Stimulated activated CD8-positive, alpha-beta memory T cell treated with anti-CD3 and anti-CD28 coated beads, Interleukin-2, amount 100 ng/mL, for 48 hours (primary cell): ENCODE measurements around the gene ATP1A3.

Source experiments
- DNase-seq, 2 donors: peaks; one replicate each; pipeline ENCODE4 v3.0.0-alpha.2; 2020; ENCODE audit warnings: low read depth in 2 of 2

The ATP1A3 gene

GRCh38 chr19:41987141-41987860 is 6.7 kb downstream of the ATP1A3 start:
- DNase-seq, result no peak

DNA sequence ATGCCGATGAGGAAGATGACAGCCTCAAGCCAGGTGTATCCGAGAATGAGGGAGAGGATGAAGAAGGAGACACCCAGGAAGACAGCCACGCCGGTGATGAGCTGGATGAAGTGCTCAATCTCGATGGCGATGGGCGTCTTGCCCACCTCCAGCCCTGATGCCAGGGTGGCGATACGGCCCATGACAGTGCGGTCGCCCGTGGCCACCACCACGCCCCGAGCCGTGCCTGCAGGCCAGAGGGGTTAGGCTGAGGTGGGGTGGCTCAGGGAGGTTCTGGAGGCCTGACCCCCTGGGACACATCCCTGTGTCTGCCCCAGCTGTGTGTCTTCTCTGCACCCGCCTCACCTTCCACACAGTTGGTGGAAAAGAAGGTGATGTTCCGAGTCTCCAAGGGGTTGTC is 9.1 kb downstream of the ATP1A3 start:
- no peak for DNase-seq

- DNase-seq, result no peak
Measured at GRCh38 chr19:41981724-41982123, 12.3 kb downstream of the ATP1A3 start.

DNA sequence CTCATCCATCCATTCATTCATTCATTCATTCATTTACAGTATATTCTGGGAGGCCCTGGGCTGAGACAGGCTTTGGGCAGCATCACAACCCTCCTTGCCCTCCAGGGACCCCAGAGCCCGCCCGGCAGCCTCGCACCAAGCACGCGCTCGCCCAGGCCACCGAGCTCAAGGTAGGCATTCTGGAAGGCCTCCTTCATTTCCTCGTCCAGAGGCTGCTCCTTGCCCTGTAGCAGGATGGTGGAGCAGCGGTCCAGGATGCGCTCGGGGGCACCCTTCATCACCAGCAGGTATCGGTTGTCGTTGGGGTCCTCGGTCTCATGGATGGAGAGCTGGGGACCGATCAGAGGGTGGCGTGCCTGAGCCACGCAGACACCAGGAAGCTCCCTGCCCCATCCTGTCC is 15.6 kb downstream of the ATP1A3 start:
- DNase-seq, result no peak

GRCh38 chr19:41977916-41978315 is 16.1 kb downstream of the ATP1A3 start:
- DNase-seq, result no peak

DNA sequence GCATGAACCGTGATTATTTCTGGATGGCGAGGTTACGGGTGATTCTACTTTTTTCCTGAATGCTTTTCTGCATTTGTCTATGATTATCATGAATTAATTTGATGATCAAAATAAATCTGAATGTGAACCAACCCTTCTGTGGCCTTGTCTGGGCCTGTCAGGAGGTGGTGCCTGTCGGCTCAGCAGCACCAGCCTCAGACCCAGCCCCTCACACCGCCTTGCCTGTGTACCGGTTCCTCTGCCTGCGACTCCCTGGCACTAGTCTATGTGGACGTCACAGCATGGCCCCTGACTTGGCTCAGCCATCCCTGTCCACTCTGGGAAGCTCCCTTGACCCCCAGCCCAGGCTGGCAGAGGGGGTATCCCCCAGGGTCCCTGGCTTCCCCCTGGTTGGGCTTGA is 19.4 kb downstream of the ATP1A3 start:
- no peak for DNase-seq

GRCh38 chr19:41971363-41971762 is 22.7 kb downstream of the ATP1A3 start:
- no peak for DNase-seq

GRCh38 chr19:41969772-41970458 is 24.1 kb downstream of the ATP1A3 start:
- no peak for DNase-seq

GRCh38 chr19:41968751-41969595 is 25.1 kb downstream of the ATP1A3 start:
- no peak for DNase-seq

GRCh38 chr19:41967054-41967783 is 26.8 kb downstream of the ATP1A3 start:
- DNase-seq, result no peak

DNA sequence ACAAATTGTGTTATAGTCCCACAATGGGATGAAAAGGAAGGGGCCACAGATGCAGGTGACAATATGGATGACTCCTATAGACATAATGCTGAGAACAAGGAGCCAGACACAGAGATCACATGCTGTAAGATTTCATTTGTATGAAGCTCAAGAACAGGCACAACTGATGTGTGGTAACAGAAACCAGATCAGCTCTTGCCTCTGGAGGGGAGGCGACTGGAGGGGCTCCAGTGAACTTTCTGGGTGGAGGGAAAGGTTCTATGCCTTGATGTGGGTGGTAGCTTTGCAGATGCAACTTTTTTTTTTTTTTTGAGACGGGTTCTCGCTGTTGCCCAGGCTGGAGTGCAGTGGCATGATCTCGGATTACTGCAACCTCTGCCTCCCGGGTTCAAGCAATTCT is 28.9 kb downstream of the ATP1A3 start:
- DNase-seq, result no peak

GRCh38 chr19:41960973-41961372 is 33.1 kb downstream of the ATP1A3 start:
- DNase-seq, result no peak

DNA sequence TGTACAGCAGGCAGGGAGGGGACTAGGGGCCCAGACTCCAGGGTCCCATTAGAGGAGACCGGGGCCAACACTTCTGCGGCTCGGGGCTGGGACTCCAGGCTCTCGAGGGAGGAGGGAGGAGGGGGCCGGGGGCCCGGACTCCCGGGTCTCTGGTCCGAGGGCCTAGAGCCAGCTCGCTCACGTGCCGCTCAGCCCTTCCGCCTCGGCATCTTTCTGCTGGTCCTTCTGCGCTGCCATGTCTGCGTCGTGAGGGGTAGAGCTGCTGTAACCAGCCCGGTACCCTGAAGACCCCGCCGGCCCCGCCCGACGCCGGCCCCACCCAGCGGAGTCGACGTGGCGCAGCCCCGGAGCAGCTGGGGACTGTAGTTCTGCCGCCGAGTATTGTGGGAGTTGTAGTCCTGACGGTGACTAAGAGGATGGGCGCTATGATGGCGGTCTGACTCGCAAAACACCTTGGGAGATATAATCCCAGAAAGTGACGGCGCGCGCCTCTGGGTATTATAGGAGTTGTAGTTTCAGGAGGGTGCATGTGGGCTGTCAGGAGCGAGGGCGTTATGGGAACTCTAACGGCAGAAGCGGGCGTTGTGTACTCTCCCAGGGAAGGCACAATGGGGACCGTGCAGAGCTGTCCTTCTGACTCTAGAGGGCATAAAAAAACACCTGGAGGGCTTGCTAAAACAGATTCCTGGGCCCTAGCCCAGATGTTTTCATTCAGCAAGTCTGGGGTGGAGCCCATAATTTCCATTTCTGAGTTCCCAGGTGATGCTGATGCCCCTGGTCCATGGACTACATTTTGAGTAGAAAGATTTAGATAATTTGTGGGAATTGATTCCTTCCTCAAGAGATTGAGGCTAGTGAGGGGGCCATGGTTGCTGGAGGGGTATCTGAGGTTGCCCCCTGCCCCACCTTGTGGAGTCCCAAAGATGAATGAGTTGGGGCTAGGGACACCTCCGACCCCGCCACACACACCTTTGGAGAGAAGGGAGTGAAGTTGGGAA is 34.7 kb downstream of the ATP1A3 start, which contains the start of gene RABAC1:
RABAC1 (minus strand) TSS at position 266 of the 998 bp plus-strand sequence; CDS start at position 237, 29 bp downstream.
- peak; percentile 73 to 84 for DNase-seq

DNA sequence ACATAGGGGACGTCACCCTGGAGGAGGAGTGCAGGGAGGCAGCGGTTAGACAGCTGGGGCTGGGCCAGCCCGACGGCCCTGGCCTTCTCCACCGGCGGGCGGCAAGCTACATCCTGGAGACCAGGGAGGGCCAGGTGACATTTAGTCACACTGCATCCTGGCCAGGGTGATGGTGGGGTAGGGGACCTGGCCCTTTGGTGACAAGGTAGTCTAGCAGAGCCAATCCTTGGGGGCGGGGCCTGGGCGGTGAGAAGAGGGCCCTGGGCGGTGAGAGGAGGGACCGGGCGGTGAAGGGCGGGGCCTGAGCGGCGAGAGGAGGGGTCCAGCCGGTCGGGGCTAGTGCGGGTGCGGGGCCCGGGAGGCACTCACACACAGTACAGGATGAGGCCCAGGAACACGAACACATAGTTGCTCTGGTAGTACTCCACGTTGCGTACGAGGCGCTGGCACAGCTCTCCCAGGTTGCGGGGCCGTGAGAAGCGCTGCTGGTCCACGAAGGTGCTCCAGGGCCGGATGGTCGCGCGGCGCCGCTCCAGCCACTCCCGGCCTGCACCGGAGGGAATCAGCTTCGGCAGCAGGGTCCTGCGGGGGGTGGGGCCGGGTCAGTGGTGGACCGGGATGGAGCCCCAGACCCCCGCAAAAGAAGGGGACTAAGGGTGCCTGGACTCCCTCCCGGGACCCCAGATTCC is 35.5 kb downstream of the ATP1A3 start:
- peak; percentile 72 to 84 for DNase-seq

GRCh38 chr19:41957838-41958366 is 36.1 kb downstream of the ATP1A3 start:
- no peak for DNase-seq

GRCh38 chr19:41957161-41957837 is 36.7 kb downstream of the ATP1A3 start:
- no peak for DNase-seq

DNA sequence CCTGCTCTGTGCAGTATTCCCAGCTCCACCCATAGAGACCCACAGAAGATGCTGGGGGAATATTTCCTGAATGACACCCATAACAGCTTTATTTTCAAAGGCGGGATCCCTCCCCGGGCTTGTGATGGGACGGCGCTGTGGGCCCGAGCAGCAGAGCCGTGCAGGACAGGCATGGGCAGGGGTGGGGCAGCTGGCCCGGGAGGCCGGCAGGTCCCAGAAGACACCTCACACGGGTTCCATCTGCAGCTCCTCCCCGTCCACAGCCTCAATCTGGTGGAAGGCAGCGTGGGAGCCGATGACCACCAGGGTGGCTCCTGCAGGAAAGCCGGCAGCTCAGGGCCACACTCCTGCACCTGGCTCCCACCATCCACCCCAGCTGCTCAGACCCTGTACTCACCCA is 37.4 kb downstream of the ATP1A3 start:
- no peak for DNase-seq

DNA sequence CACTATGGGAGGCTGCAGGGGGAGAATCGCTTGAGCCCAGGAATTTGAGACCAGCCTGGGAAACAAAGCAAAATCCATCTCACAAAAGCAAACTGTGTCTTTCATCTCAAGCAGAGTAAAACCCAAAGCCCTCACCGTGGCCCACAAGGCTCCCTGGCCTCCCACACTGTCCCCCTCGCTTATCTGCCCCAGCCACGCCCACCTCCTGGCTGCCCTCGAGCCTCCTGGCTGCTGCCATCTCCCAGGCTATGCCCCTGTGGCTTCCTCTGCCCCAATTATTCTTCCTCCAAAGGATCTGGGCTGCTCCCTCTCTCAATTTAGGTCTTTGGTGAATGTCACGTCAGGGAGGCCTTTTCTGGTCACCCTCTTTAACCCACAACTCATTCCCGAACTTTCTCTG is 38.5 kb downstream of the ATP1A3 start:
- no peak for DNase-seq

DNA sequence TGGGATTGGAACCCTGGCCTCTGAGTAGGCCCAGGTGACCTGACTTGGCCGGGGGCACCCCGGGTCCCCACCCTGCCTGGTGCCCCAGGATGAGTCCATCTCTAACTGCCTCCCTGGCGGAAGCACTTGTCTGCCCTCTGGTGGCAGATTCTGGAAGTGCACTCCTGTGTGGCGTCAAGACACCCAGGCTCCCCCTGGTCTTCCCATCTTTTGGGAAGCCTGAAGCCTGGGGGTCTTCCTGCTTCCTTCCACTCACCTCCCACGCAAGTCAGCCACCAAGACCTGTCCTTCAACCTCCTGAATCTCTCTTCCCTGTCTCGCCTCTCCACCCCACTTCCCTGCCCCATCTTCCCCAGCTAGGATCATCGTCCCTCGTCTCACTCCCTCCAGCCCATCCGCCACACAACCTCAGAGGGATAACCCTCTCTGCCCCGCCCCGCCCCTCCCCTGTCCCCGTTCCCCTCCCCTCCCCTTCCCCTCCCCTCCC is 42.3 kb downstream of the ATP1A3 start:
- peak; percentile 76 to 90 for DNase-seq
